WTC11 (cell line): ENCODE measurements around the gene FOXJ1.

Experiments used
- NFYB ChIP-seq: sonication (generic); formaldehyde crosslinking; conservative IDR thresholded peaks from 2 replicates; pipeline ENCODE4 v1.8.0; 2022; ENCODE audit warnings: low read depth, missing genetic modification reagents
- NR2C2 ChIP-seq: sonication (generic); formaldehyde crosslinking; IDR thresholded peaks from 2 replicates; pipeline ENCODE4 v1.8.0; 2022; ENCODE audit warnings: mild to moderate bottlenecking, missing genetic modification reagents
- SMAD4 ChIP-seq: sonication (generic); formaldehyde crosslinking; IDR thresholded peaks from 2 replicates; pipeline ENCODE4 v1.8.0; 2022; ENCODE audit warnings: mild to moderate bottlenecking, missing genetic modification reagents
- SP1 ChIP-seq: sonication (generic); formaldehyde crosslinking; conservative IDR thresholded peaks from 2 replicates; pipeline ENCODE4 v1.8.1; 2022; ENCODE audit warnings: missing genetic modification reagents
- TF ChIP-seq, protein P1 (sequence below): fragments of 200-600 bp; IDR thresholded peaks from 2 replicates; pipeline ENCODE4 v1.8.0; 2022; ENCODE audit warnings: antibody characterized with exemption
- TF ChIP-seq, protein P2 (sequence below): sonication (generic); formaldehyde crosslinking; IDR thresholded peaks from 2 replicates; pipeline ENCODE4 v1.8.0; 2022; ENCODE audit warnings: mild to moderate bottlenecking, missing genetic modification reagents
- TF ChIP-seq, protein P3 (sequence below): sonication (generic); formaldehyde crosslinking; IDR thresholded peaks from 2 replicates; pipeline ENCODE4 v1.8.0; 2022; ENCODE audit warnings: mild to moderate bottlenecking, missing genetic modification reagents
- TF ChIP-seq, protein P4 (sequence below): sonication (generic); formaldehyde crosslinking; conservative IDR thresholded peaks from 2 replicates; pipeline ENCODE4 v1.8.1; 2022; ENCODE audit warnings: mild to moderate bottlenecking, missing genetic modification reagents
- TF ChIP-seq, protein P5 (sequence below): sonication (generic); formaldehyde crosslinking; IDR thresholded peaks from 2 replicates; pipeline ENCODE4 v1.8.1; 2022; ENCODE audit warnings: mild to moderate bottlenecking, missing genetic modification reagents, moderate library complexity, borderline replicate concordance

DNA sequence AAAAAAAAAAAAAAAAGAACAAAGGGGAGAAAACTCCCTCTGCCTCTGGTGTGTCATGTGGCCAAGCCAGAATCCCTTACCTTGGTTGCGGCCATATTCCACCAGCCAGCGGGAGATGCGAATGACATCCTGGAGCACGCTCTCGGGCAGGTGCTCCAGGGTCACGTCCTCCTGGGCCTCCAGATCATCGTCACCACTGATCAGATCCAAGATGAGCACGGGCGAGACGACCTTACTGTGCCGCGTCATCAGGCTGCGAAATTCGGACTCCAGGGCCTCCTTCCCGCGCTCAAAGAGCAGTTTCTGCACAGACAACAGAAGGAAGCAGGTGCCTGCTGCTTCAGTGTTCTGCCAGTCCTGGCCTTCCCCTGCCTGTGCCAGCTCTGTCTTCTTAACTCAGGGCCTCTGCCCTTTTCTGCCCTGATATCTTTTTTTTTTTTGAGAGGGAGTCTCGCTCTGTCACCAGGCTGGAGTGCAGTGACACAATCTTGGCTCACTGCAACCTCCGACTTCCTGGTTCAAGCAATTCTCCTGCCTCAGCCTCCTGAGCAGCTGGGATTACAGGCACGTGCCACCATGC is 43.2 kb downstream of the FOXJ1 start:
- no peak for TF ChIP-seq SP1 (CRISPR knock-in tag)
- TF ChIP-seq, protein P1, sequence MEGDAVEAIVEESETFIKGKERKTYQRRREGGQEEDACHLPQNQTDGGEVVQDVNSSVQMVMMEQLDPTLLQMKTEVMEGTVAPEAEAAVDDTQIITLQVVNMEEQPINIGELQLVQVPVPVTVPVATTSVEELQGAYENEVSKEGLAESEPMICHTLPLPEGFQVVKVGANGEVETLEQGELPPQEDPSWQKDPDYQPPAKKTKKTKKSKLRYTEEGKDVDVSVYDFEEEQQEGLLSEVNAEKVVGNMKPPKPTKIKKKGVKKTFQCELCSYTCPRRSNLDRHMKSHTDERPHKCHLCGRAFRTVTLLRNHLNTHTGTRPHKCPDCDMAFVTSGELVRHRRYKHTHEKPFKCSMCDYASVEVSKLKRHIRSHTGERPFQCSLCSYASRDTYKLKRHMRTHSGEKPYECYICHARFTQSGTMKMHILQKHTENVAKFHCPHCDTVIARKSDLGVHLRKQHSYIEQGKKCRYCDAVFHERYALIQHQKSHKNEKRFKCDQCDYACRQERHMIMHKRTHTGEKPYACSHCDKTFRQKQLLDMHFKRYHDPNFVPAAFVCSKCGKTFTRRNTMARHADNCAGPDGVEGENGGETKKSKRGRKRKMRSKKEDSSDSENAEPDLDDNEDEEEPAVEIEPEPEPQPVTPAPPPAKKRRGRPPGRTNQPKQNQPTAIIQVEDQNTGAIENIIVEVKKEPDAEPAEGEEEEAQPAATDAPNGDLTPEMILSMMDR: no peak
- no peak for TF ChIP-seq NR2C2
- TF ChIP-seq, protein P2, sequence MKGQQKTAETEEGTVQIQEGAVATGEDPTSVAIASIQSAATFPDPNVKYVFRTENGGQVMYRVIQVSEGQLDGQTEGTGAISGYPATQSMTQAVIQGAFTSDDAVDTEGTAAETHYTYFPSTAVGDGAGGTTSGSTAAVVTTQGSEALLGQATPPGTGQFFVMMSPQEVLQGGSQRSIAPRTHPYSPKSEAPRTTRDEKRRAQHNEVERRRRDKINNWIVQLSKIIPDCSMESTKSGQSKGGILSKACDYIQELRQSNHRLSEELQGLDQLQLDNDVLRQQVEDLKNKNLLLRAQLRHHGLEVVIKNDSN: no peak
- TF ChIP-seq, protein P3, sequence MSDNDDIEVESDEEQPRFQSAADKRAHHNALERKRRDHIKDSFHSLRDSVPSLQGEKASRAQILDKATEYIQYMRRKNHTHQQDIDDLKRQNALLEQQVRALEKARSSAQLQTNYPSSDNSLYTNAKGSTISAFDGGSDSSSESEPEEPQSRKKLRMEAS (CRISPR knock-in tag): no peak
- TF ChIP-seq SMAD4 (CRISPR knock-in tag): no peak
- TF ChIP-seq NFYB: no peak
- TF ChIP-seq, protein P4, sequence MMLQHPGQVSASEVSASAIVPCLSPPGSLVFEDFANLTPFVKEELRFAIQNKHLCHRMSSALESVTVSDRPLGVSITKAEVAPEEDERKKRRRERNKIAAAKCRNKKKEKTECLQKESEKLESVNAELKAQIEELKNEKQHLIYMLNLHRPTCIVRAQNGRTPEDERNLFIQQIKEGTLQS (CRISPR knock-in tag): no peak
- TF ChIP-seq, protein P5, sequence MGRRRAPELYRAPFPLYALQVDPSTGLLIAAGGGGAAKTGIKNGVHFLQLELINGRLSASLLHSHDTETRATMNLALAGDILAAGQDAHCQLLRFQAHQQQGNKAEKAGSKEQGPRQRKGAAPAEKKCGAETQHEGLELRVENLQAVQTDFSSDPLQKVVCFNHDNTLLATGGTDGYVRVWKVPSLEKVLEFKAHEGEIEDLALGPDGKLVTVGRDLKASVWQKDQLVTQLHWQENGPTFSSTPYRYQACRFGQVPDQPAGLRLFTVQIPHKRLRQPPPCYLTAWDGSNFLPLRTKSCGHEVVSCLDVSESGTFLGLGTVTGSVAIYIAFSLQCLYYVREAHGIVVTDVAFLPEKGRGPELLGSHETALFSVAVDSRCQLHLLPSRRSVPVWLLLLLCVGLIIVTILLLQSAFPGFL (CRISPR knock-in tag): no peak
